ENCODE data around the gene DCP1B. TPM values are rescaled to one million over a fixed set of nuclear protein-coding genes. Genes with fewer than 3 reads are reported as not detected.

The DCP1B gene
- total and polyA plus RNA-seq, 2 donors (not counting 3 experiments of a cell fraction or from before 2014, with no cell fraction given) = 11.2 to 19.8 TPM

DNA sequence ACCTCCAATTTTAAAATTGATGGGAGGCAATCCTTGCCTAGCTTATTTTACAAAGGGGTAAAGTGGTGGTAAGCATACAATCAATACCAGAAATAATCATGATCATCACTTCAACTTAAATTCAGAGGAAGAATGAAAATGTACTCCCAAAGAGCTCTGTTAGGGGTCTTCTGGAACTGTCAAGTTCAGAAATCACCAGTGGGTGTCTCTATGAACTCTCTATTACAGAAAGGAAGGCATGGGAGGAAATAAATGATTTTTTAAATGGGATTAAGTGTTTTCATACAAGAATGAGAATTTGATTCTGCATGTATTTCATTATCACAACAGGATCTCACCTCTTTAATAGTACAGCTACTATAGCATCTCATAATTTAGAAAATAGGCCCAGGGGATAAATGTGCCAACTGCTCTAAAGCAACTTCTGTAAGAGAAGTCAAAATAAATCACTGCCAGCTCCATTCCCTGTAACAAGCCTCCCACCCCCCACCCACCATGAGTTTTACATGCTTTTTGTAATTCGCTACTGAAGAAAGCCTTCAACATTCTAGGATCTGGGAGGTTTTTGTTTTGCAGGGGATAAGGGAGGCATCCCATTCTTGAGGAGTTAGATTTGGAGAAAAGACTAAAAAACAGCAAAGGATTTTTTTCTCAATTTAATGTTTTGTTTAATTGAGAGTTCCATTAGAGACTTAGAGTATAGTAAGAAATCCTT lies 9.7 kb downstream of the DCP1B start:
- no peak overlapping the region for H3K4me2 ChIP-seq (ENCODE audit: insufficient read depth, low read length)
- FAIRE-seq = no peak
- CTCF ChIA-PET = interaction anchor here (0.9 to 2.7 kb wide), 2 partner anchors 42 to 55 kb away, joined by 3 to 7 read pairs; no protein-coding TSS in a partner anchor

More for the DNA sequence above, 9.7 kb downstream of the DCP1B start:
- H3K36me3 ChIP-seq (ENCODE audit: control insufficient read depth in 2 of 2, extremely low read depth in 1 of 2, insufficient read depth in 2 of 2, low read length in 2 of 2) = peaks cover 2 to 7% of the 10 kb centered on the region in 2 experiments
- intact Hi-C loops (cut with micrococcal nuclease) = no loop called here
- H3K9ac ChIP-seq (replicated peaks; ENCODE audit: extremely low read depth, insufficient read depth, low read length) = no peak overlapping the region
- H4K20me1 ChIP-seq (replicated peaks; ENCODE audit: control insufficient read depth, extremely low read depth, insufficient read depth, low read length) = no peaks in the 10 kb centered on the region
- H3K4me1 ChIP-seq (ENCODE audit: control insufficient read depth, extremely low read depth, insufficient read depth, low read length) = peaks cover 3% of the 10 kb centered on the region
- H3K27me3 ChIP-seq (ENCODE audit: control insufficient read depth in 2 of 2, insufficient read depth in 2 of 2, low read length in 2 of 2) = no peaks in the 10 kb centered on the region
- no peaks in the 10 kb centered on the region for H3K79me2 ChIP-seq (ENCODE audit: control insufficient read depth, insufficient read depth, low read length)
- no peak for TF ChIP-seq MYC (IDR thresholded peaks at IDR 0.05; ENCODE audit: low read depth, low read length)
- no peak for TF ChIP-seq FOS (IDR thresholded peaks at IDR 0.05; ENCODE audit: borderline replicate concordance, insufficient read depth, low read length)
- TF ChIP-seq POLR2A (IDR thresholded peaks at IDR 0.05; ENCODE audit: low read depth, low read length) = no peak
- no peak for TF ChIP-seq POLR2AphosphoS5 (IDR thresholded peaks at IDR 0.05; ENCODE audit: insufficient read depth, low read depth, low read length)
- no peak for TF ChIP-seq JUN (IDR thresholded peaks at IDR 0.05; ENCODE audit: borderline replicate concordance, insufficient read depth, insufficient read length, low read depth)
- no peak for TF ChIP-seq GATA2 (IDR thresholded peaks at IDR 0.05; ENCODE audit: insufficient read depth, insufficient read length, low read depth, low read length)
- TF ChIP-seq MAX (IDR thresholded peaks at IDR 0.05; ENCODE audit: insufficient read depth, insufficient read length) = no peak
- TF ChIP-seq CTCF (IDR thresholded peaks at IDR 0.05; ENCODE audit: extremely low read depth in 1 of 2, insufficient read depth in 1 of 2, low read depth in 1 of 2, low read length in 2 of 2) = no peak
- no peak for TF ChIP-seq EZH2 (IDR thresholded peaks at IDR 0.05; ENCODE audit: borderline replicate concordance, low read depth, low read length, severe bottlenecking)
- no peaks in the 10 kb centered on the region for H3K9me3 ChIP-seq (replicated peaks; ENCODE audit: control insufficient read depth, insufficient read depth, low read length)
- no peak overlapping the region for H2AFZ ChIP-seq (ENCODE audit: low read depth, low read length)
- no peaks in the 10 kb centered on the region for H3K9me1 ChIP-seq (replicated peaks; ENCODE audit: control insufficient read depth, extremely low read depth, insufficient read depth, low read length)
- POLR2A ChIA-PET = no interaction called here
- dilution Hi-C loops (cut with MboI; ENCODE audit: extremely low pct_ligation_motif_present, low sequenced_read_pairs) = no loop called here
- BruUV-seq (replicated peaks) = no TSS peak
- H3K27ac ChIP-seq (ENCODE audit: insufficient read depth, low read depth, low read length) = no peak overlapping the region
- H3K4me3 ChIP-seq (replicated peaks in 1 of 3; ENCODE audit: insufficient read depth in 1 of 3, low read depth in 1 of 3, low read length in 3 of 3) = no peak overlapping the region
- no peak for DNase-seq (ENCODE audit: low read depth, low spot score)

Data from endothelial cell of umbilical vein (primary cell).